CD4-positive, alpha-beta T cell treated with Interleukin-17A for 1 hour (primary cell): ENCODE measurements around the gene SLC24A3.

Experiments used
- DNase-seq: peaks from one replicate; pipeline ENCODE4 v3.0.0-alpha.2; 2020

SLC24A3 gene

GRCh38 chr20:19310541-19310940 is 98.1 kb downstream of the SLC24A3 start:
- no peak for DNase-seq

DNA sequence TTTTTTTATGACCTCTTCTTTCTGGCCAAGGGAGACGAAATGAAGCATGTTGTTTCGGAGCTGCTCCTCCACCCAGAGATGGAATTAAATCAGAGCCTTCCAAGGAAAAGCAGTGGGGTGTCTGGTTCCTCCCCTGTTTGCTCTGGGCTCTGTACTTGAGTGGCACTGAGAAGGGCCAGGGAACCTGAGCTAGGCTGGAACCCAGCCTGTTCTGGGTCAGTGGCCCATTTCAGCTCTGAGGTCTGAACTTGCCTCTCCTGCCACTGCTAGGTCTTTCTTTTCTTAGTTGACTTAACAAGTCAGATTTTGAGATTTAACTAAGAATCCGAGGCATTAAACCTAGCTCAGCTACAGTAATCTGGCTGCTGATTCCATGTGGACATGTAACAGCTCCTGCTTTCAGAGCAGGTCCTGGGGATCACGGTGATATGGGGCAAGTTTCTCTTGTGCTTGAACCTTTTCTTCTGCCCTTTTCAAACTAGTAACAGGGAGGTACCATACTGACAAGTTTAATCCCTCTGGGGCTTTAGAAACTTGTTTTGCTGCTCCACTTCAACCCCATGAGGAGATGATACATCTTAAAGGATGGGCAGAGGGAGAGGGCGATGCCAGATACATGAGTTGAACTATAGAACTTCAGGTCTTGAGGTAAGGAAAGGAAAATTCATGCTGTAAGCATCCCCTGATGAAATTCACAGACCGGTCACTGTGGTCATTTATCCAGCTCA is 101.1 kb downstream of the SLC24A3 start:
- no peak for DNase-seq

DNA sequence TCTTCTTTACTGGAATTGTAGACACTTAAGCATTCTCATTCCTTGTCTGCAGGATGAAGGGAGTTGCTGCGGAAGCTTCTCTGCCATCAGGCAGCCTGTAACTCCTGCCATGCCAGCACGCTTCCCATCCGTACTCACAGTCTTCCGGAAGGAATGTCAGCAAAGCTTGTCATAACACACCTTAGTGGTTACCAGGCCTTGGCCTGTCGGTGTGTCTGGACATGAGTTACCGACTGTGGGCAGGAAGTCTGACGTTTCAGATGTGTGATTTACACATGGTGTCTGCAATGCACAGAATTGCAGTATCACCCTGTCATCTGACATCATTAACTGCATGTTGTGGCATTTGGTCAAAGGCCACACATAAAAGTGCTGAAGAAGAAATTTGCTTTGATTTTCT is 102.2 kb downstream of the SLC24A3 start:
- DNase-seq = no peak

GRCh38 chr20:19317237-19318069 is 105.0 kb downstream of the SLC24A3 start:
- DNase-seq = no peak

- no peak for DNase-seq
These were observed 106.2 kb downstream of the SLC24A3 start for GRCh38 chr20:19318610-19319009.

- no peak for DNase-seq
These were observed 107.6 kb downstream of the SLC24A3 start for GRCh38 chr20:19320005-19320404.

GRCh38 chr20:19321176-19321575 is 108.7 kb downstream of the SLC24A3 start:
- DNase-seq = no peak

DNA sequence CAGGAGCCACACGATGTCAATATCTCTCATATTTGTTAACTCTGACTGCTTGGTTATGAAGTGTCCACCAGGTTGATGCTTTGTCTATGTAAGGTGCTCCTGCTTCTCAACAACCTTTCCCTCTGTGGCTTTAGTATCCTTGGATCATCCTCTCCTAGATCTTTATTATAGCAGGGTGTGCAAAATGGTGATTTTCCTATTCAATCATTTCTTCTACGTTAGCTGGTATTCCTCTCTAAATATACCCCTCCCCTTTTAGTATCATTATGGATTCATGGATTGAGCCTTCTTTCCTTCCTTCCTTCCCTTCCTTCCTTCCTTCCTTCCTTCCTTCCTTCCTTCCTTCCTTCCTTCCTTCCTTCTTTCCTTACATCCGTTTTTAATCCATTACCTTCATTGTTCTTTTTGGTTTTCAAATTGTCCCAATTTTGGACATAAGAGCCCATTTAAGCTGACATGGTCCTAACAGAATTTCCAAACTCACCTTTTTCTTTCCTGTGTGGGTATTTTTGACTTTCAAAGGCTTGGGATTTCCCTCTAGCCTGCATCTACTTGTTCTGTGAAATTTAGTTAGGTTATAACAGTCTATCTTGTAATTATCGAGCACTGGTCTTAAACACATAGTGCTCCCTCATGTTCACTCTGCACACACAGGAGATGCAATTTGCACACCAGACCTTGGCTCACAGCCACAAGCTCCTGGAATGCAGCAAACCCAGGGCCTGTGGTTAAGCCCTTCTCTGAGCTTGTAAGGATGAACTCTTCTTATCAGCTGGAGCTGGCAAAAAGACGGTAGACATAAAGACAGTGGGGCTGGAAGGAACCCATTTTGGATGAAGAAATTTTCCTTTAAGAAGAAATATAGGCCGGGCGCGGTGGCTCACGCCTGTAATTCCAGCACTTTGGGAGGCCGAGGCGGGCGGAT is 109.9 kb downstream of the SLC24A3 start:
- DNase-seq = no peak

GRCh38 chr20:19327401-19327800 is 115.0 kb downstream of the SLC24A3 start:
- no peak for DNase-seq

DNA sequence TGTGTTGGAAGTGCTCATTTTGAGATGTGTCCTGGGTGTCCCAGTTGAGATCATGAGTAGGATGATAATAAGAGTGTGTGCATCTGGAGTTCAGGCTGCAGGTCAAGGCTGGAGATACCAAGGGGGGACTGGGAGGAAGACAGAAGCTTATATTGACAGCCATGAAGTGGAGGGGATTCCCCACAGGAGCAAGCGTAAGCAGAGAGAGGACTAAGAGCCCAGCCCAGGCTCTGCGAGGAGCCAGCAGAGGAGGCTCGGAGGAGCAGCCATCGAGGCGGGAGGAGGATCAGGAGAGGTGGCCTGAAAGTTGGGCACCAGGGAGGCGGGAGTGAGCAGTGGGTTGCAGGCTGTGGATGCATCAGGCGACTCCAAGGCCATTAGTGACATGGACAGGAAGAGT is 116.2 kb downstream of the SLC24A3 start:
- no peak for DNase-seq

DNA sequence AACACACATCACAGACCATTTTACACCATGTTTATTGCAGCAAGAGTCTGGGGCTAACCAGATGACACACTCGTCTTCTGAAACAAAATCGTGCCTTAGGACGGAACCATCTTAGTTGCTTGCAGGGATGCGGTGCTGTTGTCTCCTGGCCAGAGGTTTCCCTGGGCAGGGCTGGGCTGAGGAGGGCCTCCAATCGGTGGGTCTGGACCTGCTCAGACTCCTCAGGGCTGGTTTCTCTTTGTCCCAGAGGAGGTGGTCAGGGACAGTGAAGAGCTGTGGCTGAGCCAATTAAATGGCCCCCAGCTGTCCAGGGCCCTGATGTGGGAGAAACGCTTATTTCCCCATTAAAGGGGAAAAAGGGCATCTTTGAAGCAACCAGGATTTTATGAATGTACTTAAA is 117.6 kb downstream of the SLC24A3 start:
- DNase-seq = no peak

DNA sequence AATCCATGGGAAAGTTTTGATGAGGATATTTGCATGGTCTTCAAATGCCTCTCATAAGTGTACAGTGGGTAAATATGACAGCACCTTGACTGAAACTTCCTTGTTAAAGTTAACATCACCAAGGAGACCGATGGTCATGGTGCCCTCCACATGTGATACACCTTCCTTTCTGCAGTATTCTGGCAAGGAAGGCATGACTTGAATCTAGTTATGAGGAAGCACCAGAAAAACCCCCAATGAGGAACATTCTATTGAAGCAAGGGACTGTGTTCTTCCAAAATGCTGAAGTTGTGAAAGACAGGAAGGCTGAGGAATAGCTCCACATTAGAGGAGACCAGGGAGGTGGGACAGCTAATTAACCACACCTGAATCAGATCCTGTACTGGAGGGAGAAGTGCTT is 118.3 kb downstream of the SLC24A3 start:
- no peak for DNase-seq

- DNase-seq = no peak
These were observed 121.1 kb downstream of the SLC24A3 start for GRCh38 chr20:19333563-19333962.

GRCh38 chr20:19335341-19335740 is 122.9 kb downstream of the SLC24A3 start:
- no peak for DNase-seq

GRCh38 chr20:19335916-19336315 is 123.5 kb downstream of the SLC24A3 start:
- no peak for DNase-seq

DNA sequence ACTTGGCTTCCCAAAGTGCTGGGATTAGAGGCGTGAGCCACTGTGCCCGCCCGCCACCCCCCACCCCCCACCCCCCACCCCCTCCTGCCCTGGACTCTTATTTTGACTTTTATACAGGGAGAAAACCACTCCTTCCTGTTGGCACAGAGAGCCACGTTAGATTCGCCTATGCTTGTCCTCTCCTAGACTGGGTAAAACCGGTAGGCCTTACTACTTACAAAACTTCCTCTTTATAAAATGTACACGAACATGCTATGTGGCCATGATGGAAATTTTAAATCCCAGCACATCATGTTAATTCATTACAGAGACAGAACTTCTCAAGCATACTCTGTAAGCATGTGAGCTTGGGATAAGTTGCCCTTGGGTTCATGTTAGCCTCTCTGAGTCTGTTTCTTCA is 124.2 kb downstream of the SLC24A3 start:
- DNase-seq = no peak

DNA sequence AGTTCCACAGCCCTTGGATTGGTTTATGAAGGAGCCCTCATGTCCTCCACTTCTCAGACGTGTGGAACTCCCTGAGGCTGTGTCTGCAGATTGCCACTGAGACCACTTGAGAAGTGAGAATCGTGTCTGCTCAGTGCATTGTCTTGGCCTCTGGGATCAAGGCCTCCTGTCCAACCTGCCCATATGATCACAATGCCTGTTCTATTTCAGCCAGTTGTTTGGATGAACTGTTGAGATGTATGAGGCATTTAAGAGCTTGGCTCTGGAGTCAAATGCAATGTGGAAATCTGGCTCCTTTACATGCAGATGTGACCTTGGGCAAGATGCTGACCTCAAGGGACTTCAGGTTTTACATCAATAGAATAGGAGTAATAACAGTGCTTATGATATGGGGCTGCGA is 125.9 kb downstream of the SLC24A3 start:
- no peak for DNase-seq

DNA sequence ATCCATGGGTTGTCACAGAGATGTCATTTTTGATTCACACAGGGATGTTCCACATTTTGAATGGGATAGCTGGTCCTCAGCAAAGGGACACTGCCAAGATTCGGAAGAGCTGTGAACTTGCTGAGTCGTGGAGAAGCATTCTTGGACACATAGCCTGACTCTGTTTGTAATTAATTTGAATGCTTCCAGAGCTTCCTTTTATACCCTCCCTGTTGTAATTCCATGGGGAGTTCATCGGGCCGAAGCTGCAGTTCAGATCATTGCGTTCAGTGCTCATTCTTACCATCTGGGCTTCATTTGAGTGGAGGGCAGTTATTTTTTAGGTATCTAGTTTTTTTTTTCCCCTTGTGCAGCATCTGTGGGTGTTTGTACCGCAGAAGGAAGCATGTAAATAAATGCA is 126.5 kb downstream of the SLC24A3 start:
- no peak for DNase-seq

DNA sequence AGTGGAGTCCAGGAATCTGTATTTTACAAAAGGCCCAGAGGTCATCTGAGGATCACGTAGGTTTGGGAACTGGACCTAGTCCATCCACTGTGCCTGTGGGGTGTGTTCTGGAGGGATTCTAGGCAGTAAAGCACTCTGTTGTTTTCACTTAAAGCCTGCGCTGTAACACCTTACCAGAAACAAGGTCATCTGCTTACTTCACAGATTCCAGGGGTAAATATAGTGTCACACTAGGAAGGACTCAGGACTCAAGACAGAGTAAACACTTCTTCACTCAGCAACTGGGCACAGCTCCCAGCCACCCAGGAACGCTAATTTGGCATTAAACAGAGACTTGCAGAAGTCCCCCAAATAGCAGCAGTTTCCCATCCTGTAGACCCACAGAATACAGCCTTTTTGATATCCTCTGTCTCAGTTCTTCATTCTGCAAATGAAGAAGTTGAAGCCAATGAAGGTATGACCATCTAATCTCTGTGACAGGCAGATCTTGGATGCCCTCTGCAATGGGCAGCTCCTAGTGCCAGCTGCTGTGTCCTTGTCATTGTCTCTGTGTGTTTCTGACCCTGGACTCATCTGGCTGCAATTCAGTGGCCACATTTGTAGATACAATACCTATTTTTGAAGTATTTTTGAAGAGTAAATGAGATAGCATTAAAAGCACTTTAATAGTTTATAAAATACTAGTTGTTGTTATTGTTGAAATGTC is 129.1 kb downstream of the SLC24A3 start:
- no peak for DNase-seq

DNA sequence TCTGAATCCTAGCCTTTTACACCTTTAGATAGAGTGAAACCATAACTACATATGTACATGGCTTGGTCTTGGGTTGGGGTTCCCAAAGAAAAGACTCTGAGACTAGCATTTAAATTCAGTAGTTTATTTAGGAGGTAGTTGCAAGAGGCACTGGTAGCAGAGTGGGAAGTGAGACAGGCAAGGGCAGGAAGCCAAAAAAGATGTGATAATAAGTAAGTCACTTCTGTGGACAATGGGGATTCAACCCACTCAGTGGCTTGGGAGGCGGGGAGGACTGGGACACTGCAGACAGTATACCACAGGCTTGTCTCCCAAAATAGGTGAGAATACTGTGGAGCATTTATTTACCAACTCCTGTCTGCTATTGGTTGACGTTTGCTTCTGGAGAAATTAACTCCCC is 131.9 kb downstream of the SLC24A3 start:
- DNase-seq = no peak

- no peak for DNase-seq
These were observed 135.6 kb downstream of the SLC24A3 start for GRCh38 chr20:19347943-19348456.

GRCh38 chr20:19348582-19348981 is 136.1 kb downstream of the SLC24A3 start:
- no peak for DNase-seq
